NAMALWA (cell line): ENCODE results near the gene AEBP1.
"Not testable (repeated sequence)": the region's sequence is repeated elsewhere in the genome, so short reads cannot be mapped to it uniquely, and the experiment has no call there.

Experiments
- DNase-seq: peaks from one replicate; pipeline ENCODE4 v3.0.0-alpha.2; 2015; ENCODE audit warnings: low spot score

The AEBP1 gene

DNA sequence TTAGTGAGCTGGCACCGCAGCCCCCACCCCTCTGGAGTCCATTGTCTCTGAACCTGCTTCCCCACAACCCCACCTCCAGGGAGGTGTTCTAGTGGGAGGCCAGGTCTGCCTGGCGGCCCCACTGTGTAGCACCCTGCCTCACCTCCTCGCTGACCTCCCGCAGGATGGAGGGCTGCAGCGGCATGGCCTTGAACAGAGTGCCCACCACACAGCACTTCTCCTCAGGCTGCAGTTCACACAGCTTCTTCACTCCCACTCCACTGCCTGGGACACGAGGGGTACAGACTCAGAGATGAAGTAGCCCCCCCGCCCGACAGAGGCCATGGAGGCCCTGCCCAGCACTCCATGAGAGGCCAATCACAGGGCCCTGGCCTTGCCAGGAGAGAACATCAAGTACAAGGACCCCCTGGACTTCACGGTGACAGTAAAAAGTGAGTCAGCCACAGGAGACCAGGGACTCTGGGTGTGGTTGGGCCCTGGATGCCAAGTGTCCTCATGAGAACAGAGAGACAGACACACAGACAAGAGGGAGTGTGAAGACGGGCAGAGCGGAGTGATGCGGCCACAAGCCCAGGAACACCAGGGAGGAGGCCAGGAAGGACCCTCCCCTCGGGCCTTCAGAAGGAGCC lies 13.8 kb downstream of the AEBP1 start:
- no peak for DNase-seq

DNA sequence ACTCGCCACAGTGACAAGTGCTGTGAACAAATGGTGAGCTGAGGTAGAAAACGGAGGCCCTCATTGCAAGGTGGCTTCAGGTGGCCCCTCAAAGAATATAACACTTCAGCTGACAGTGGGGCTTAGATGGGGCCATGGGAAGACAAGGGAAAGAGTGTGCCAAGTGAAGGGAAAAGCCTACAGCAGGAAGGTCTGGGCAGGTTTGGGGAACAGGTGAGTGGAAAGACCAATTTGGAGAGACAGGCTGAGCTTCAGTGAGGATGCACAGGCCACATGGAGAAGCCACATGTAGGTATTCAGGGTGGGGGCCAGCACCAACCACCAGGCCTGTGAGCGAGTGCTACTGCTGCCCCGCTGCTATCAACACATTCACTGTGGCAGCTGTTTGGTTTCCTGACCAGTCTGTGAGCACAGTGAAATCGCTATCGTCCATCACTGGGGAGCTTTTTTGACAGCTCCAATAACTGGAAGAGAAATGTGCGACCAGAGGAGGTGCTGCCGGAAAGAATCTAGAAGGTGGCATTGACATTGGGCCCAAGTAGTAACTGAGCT lies 15.8 kb downstream of the AEBP1 start:
- DNase-seq: no peak

DNA sequence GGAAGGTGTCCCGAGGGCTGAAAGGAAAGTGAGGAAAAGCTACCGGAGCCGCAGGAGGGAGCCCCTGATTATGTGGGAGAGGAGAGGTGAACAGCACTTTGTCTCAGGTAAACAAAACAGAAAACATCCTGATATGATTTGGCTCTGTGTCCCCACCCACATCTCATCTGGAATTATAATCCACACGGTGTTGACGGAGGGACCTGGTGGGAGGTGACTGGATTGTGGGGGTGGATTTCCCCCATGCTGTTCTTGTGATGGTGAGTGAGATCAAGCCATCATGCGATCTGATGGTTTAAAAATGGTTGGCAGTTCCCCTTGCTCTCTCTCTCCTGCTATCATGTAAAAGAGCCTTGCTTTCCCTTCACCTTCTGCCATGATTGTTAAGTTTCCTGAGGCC lies 16.2 kb downstream of the AEBP1 start:
- DNase-seq: no peak

DNA sequence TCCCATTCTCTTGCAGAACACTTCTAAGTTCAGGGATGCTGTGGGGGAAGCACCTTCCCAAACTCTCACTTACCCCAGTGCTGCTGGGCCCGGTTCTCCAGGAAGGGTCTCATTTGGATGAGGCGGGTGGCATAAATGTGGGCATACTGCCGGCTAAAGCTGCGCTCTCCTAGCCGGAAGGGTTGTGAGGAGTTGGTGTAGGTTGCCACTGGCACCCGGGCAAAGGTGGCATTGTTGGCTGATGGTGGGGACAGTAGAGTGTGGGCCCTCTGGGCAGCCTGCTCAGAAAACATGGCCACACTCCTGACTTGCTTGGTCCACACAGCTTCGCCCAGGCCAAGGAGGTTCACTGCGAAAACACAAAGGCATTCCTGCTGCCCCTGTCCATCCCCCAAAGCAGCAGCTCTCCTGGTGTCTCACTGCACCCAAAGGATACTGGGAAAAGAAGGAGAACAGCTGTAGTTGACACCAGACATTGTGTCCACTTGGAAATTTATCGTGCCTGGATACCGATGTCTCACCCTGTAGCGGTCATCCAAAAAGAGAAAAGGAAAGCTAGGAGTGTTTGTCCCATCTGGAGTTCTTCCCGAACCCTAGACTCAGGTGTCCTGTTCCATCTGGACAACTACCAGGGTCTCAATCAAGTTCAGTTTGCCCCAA lies 17.7 kb downstream of the AEBP1 start:
- no peak for DNase-seq

DNA sequence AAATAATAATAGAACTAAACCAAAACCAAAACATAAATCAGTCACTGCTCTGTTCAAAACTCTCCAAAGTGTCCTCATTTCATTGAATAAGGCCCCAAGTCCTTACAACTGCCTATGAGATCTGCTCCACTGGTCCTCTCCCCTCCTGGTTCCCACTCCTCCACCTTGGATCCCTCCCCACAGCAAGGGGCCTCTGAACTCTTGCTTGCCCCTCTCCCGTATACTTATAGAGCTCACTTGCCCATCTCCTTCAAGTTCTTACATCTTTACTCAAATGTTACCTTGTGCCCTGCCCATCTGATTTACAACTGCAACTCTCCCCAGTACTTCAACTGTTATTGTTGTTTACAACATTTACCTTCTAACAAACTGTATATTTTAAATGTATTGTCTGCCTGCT lies 18.4 kb downstream of the AEBP1 start:
- peak; percentile 47 for DNase-seq

DNA sequence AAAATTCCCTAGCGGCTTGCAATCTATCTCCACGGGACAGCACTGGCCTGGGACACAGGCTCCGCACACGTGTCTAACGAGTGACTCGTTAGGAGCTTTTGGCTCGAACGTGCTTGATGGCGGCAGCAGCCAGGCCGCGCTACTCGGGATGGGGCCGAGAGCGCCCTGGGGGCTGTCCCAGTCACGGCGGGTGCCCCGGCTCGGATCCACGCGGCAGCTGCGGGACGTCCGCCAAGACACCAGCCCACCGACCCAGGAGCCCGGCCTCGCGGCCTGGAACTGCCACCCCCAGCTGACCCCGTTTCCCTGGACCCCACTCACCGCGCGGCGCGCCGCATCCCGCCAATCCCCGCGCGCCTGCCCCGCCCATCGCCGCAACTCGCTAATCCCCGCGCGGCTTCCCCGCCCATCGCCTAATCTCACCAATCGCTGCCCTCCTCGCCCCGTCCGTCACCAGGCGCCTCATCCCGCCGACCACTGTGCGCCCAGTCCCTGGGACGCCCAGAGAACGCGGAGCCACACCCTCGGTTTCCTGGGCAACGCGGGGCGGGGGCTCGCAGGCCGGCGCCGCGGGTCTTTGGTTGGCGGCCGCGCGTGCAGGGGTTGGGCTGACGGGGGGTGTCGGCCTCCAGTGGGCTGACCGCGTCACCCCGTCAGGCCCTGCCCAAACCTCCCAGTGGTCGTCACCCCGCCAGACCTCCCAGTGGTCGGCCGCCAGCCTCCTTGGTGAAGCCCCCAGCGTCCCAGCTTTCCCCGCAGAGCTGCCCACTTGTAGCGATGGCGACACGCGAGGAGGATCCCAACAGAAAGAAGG lies 19.3 kb downstream of the AEBP1 start, which contains the start of gene POLD2:
POLD2 (minus strand) TSS at position 359 of the 814 bp plus-strand sequence. CDS start 1,495 bp downstream, outside the sequence.
- DNase-seq: peak; percentile 99

DNA sequence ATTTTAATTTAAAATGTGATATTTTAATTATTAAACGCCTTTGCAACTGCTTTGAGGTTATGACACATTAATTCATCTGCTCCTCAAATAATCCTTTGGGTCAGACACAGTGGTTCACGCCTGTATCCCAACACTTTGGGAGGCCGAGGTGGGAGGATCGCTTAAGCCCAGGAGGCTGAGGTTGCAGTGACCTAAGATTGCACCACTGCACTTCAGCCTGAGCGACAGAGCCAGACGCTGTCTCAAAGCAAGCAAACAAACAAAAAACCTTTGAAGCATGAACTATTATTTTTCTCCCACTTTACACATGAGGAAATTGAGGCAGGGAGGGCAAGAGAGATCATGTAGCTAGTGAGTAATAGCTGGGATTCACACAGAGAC lies 20.7 kb downstream of the AEBP1 start:
- DNase-seq: peak; percentile 25

DNA sequence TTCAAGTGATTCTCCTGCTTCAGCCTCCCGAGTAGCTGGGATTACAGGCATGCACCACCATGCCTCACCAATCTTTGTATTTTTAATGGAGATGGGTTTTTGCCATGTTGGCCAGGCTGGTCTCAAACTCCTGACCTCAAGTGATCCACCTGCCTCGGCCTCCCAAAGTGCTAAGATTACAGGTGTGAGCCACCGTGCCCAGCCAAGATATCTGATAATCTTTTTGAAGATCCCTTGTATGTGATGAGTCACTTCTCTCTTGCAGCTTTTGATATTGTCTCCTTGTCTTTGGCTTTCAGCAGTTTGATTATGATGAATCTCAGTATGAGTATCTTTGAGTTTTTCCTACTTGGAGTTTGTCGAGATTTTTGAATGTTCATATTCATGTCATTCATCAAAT lies 22.4 kb downstream of the AEBP1 start:
- DNase-seq: not testable (repeated sequence)

DNA sequence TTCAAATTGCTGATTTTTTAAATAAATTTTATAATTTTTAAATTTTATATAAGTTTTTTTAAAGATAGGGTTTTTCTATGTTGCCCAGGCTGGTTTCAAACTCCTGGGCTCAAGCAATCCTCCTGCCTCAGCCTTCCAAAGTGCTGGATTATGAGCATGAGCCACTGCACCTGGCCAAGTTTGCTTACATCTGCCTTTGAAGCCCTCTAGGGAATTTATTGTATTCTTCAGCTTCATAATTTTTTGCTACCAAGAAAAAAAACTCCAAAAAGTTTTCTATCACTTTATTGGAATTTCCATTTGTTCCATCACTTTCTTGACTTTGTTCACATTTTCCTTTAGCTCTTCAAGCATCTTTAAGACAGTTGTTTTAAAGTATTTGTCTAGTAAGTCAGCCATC lies 23.0 kb downstream of the AEBP1 start:
- DNase-seq: peak; percentile 61

DNA sequence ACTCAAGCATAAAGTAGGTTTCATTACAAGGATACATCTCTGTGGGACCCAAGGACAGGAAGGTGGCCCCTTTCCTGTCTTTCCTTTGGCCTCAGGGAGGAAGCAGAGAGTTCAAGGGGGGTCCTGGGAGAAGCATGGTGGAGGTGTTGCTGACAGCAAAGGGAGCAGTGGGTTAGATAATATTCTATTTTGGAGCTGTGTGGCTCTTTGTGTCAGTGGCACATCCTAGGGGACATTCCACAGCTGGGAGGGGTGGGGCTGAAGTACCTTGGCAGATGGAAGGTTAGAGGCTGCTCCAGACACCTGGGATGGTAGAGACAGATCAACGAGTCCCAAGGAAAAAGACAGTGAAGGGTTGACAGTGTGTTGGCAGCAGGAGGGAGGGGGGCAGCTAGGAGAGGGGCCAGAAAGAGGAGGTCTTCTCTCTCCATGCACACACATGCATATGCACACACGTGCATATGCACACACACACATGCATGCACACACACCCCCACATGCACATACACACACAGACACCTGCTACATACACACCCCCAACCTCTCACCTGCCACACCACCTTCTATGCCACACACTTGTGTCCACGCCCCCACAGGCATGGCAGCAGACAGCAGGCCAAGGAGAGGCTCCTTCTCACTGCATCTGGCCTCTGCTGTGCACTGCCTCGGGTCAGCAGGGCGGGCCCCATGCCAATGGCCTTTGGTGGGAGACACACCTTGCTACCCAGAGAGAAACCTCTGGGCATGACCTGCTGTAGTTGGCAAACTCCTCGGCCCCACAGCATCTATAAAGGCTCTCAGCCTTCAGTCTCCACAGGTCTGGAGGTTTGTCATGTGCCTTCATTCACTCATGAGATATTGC lies 24.8 kb downstream of the AEBP1 start:
- no peak for DNase-seq

DNA sequence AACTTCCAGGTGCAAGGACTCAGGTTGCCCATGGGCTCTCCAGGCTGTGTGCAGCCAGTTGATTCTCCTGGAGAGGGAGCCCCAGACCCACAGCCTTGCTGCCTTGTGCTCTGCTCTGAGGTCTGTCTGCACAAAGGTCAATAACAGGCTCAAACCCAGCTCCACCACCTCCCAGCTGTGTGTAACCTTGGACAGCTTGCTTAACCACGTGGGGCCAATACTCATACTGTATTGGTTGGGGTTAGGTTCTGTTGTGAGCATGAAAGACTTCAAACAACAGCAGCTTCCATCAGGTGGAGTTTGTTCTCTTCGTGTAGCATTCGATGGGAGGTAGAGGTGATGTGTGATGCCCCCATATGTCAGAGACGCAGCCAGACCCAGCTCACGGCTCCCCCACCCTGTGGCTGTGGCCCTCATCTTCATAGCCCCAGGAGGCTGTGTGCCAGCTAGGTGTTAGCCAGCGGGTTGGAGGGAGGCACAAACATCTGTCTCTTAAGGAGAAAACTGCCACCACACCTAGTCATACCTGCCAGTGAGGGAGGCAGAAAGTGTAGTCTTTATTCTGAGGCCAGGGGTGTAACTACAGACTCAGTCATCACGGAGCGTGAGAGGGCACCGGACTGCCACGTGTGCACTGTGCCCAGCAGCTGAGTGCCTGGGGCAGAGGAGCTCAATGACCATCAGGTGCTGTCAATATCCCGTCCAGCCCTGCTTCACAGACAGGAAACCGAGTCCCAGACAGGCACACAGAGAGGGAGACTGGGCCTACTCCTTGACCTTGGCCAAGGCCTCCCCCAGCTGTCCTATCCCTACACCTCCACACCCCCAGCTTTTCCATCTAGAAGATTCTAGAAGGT lies 27.3 kb downstream of the AEBP1 start:
- DNase-seq: peak; percentile 68

DNA sequence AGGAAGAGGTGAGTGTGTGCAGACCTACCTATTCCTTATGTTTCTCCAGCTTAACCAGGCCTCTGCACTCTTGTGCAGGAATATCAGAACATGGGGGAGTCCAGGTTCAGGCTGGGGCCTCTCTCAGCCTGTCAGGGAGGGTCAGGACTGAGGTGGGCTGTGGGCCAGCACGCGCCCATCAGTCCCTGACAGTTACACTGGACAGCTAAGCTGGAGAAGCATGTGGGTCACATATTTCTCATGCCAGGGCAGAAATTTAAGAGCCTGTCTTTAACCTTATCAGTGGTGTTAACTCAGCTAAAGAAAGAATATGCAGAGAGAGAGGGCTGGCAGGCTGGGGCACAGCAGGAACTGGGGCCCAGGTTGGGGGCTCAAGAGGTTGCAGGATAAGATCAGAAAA lies 27.9 kb downstream of the AEBP1 start:
- DNase-seq: no peak

DNA sequence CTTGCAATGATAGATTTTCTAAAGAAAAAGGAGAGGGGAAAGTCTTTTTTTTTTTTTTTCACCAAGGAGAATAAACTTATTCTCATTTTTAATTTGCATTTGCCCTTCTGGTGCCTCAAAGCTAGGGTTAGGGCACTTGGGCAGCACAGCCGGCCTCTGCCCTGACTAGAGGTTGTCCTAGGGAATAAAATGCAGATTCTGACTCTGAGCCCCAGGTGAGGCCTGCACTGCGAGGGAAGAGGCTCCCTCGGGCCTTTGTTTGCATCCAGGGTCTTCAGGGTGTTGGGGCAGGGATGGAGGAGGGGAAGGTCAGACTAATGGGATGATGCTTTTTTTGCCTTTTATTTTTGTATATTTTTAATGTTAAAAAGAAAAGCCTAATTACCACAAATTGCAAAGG lies 29.1 kb downstream of the AEBP1 start:
- DNase-seq: no peak

DNA sequence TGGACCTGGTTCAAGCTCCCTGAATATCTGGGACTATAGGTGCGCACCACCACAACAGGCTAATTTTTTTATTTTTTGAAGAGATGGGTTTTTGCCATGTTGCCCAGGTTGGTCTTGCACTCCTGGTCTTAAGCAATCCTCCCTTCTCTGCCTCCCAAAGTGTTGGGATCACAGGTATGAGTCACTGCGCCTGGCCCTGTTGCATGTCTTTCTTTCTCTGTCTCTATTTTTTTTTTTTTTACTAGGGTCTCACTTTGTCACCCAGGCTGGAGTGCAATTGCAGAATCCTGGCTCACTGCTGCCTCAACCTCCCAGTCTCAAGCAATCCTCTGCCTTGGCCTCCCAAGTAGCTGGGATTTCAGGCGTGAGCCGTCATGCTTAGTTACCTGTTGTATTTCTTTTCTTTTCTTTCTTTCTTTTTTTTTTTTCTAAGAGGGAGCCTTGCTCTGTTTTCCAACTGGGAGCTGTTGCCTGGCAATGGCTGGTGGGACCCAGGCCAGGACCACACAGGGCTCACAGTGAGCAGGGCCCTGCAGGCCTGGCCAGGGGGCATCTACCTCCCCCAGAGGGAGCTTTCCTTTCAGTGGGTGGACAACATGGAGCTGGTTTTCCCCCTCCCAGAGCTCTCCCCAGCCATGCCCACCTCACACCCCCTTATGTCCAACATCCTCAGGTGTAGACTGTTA lies 30.9 kb downstream of the AEBP1 start:
- no peak for DNase-seq

DNA sequence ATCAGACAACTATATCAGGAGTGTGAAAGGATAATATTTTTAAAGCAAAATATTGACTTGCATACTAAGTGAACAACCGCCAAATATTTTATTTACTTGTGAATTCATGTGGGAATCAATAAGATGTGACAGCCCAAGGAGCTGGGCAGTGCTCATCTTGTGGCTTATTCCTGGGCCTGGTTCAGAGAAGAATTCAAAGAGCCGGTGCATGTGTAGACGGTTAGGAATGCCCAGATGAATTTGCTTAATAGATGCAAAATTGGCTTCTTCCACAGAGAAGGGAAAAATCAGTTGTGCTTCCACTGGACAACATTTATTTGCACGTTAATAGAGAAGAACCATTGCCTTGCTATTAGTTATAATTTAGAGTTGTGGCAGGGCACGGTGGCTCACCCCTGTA lies 32.6 kb downstream of the AEBP1 start:
- DNase-seq: no peak

DNA sequence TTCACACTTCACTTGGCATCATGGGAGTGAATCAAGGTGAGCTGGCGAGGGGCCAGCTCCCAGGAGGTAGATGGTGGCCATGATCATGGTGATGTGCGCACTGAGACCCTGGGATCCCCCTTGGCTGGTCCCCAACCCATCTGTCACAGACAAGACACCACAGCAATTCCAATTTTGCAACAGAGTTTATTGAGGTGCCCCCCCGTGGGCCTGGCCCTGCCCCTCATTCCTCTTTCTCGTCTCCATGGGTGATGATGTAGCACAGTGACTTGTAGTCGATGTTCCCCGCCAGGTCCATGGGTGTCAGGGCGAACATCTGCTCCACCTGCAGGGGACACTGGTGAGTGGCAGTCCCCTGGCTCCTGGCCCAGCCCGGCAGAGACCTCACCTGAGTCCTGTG lies 34.6 kb downstream of the AEBP1 start:
- no peak for DNase-seq

DNA sequence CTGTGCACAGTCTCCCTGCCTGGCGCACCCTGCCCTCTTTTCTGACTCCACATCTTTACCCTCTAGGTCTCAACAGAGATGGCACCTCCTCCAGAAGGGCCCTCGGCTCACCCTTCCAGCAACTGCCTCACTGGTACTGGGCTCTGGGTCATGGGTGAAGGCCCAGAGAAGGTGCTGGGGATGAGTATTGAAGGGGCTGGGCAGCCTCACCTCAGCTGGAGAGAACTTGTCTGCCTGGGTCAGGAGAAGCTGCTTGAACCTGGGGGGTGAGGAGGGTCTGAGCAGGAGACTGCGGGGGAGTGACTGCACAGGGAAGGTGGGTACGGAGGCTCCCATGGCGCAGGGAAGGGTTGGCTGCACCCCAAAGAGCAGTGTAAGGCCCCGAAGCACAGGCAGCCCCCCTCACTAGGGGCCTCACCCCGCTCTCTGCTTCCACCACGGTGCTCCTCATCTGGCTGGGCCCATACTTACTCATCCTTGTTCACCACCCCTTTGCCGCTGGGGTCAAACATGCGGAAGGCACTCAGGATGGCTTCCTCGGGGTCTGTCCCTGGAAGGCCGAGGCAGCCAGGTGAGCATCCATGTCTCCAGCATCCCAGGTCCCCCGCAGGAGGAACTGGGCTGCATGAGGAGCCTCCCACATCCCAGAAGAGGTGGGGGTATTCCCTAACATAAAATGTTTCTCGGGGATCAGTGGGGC lies 35.3 kb downstream of the AEBP1 start:
- no peak for DNase-seq

DNA sequence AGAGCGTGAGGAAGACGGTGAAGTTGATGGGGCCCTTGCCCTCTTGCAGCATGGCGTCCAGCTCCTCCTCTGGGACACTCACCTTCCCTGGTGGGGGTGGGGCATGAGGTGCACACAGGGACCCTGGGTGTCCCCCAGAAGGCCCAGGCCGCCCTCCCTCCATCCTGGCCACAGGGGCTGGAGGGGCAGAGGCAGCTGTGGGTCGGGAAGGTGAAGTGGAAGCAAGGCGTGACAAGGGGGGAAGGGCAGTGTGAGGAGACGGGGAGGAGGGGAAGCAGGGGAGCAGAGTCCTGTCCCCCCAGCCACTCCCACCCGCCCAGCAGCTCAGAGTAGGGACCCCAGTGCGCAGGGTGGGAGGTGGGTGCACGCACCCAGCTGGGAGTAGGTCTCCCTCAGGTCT lies 36.2 kb downstream of the AEBP1 start:
- no peak for DNase-seq

DNA sequence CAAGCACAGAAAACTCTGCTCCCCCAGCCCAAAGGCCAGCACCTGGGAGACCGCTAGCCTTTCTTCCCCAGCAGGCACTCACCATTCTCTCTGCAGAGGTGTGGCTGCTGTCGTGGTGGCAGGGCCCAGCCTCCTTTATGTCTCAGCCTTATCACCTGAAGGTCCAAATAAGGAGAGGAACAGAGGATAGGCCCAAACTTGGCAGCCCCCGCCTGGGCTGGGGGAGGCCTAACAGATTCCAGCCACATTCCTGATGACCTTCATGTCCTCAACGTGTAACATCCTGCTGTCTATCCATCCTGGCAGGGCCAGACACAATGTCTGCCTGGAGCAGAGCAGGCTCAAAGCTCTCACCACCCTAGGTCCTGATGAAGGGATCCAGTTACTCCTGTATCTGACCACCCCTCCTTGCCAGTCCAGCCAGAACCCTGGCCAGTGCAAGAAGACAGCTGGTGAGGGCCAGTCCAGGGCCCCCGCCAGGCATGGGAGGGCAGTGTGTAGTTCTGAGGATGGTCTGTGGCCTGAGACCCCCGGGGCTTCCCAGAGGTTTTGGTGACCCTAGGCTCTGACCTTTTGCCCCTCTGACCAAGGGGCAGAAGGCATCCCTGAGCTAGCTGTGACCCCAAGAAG lies 37.2 kb downstream of the AEBP1 start, which contains the start of gene MYL7:
MYL7 (minus strand) TSS at position 112 of the 630 bp plus-strand sequence; CDS start at position 85, 27 bp downstream.
- DNase-seq: no peak
